NCI-H2227 (cell line): ENCODE data around the gene LRRC4C.

Experiments
- DNase-seq: peaks from one replicate; lab custom pipeline; 2025; ENCODE audit not compliant: unreplicated experiment; lab: John Stamatoyannopoulos, UW

LRRC4C gene

GRCh38 chr11:41333357-41333756 is 126.1 kb downstream of the LRRC4C start:
- no peak for DNase-seq

DNA sequence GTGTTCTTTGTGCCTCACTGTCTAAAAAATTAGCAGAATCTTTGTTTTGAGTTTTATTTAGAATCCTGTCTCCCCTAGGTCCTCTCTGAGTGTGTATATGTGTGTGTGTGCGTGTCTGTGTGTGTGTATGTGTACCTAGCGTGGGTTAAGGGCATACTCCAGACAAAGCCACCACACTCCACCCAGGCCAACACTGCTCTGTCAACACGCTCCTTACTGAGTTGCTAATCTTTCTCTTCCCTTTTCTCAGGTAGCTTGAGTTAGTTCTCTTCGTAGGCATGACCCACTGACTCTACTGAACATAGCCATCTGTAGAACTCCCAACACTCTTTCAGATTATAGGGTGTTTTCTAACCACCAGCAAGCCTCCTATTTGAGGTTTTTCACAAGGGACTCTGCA is 131.1 kb downstream of the LRRC4C start:
- DNase-seq: no peak

DNA sequence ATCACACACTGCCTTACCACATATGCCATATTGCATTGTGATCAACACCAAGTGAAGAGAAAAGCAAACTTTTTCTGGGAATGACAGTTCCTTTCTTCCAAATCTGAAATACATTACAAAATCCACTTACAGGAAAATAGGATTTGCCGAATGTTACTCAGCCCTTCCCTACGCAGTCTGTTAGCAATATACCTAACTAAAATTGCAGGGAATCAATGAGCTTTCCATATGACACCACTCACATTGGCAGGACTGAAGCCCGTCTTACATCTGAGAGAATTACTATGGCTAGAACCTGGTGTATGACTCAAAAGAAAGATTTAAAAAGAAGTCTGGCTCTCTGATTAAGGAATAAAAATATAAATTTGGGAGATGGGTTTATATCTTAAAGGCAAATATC is 136.0 kb downstream of the LRRC4C start:
- no peak for DNase-seq

GRCh38 chr11:41320653-41321052 is 138.8 kb downstream of the LRRC4C start:
- DNase-seq: no peak

DNA sequence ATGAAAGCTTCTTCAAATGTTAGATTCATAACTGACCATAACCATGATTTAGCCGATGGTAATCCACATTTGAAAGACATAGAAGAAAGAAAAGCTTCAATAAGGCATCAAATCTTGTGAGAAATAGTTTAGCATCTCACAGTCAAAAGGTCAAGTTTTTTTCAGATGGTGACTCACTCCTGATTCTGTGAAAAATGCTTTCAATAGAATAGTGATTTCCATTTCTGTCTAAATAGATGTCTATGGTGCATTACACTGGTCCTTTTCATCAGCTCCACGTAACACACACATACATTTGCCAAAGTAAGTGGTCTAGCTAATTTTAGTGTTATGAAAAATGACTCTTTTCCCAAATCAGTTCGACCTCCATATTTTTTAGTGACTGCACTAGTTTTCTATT is 139.2 kb downstream of the LRRC4C start:
- DNase-seq: no peak

DNA sequence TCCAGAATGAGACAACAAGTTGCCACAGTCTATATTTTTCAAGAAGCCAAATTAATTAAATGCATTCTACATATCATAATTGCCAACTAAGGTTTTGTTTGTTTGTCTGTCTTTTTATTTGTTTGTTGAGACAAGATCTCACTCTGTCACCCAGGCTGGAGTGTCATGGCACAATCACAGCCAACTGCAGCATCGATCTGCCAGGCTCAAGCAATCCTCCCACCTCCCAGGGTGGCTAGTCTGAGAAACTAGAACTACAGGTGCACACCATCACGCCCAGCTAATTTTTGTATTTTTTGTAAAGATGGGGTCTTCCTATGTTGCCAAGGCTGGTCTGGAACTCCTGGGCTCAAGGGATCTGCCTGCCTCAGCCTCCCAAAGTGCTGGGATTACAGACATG is 140.0 kb downstream of the LRRC4C start:
- DNase-seq: no peak

- DNase-seq: no peak
Observed at GRCh38 chr11:41316751-41317150, 142.7 kb downstream of the LRRC4C start.

- no peak for DNase-seq
Observed at GRCh38 chr11:41313226-41313625, 146.2 kb downstream of the LRRC4C start.

DNA sequence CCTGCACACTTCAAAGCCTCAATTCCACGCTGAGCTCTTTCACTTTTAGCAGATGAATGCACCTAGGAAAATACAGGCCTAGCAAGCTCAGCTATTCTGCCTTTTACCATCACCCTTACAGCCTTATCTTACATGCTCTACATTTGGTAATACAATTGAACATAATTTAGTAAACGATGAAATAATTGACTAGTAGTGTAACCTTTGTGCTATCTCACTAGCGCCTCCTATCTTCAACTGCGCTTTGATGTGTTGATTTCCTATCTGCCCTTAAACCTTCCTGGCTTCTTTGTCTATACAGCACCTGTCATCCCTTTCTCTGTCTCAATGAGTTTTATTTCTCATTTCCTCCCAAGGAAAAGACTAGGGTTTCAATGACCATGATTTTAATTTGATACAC is 149.7 kb downstream of the LRRC4C start:
- DNase-seq: no peak

GRCh38 chr11:41309111-41309522 is 150.3 kb downstream of the LRRC4C start:
- no peak for DNase-seq

DNA sequence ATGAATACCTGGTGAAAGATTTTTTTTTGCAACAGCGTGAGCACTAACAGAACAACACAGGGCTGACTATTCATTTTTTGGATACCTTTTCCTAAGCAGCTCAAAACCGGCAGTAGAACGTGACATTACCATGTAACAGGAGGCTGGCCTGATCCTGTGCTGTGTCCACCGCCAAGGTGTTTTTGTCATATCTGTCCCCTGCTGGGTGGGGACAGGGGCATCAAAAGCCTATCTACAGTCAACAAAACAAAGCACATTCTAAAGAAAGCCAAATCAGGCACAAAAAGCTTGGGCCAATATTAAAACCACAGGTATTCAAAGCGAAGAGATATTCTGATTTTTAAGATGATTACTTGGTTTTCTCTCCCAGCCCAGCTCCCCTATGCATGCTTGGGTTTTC is 151.2 kb downstream of the LRRC4C start:
- DNase-seq: no peak

GRCh38 chr11:41307296-41308080 is 152.0 kb downstream of the LRRC4C start:
- DNase-seq: no peak

DNA sequence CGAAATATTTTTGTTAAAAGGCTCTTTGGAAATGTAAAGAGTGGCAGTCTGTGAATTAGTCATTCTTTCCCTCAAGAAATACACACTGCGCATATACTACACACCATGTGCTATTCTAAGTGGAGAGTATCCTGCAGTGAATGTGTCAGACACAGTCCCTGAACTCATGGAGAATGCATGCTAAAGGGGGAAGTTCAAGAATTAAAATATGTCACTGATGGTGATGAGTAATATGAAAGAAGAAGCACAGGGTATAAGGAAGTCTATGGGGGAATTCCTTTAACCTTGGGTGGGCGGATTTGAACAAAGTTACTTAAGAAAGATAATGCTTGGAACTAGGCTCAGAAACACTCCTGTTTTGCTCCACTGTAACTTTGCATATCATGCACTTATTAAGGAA is 153.0 kb downstream of the LRRC4C start:
- no peak for DNase-seq

GRCh38 chr11:41301023-41301422 is 158.4 kb downstream of the LRRC4C start:
- DNase-seq: no peak

- no peak for DNase-seq
Observed at GRCh38 chr11:41289408-41289807, 170.0 kb downstream of the LRRC4C start.

GRCh38 chr11:41286751-41287150 is 172.7 kb downstream of the LRRC4C start:
- no peak for DNase-seq

DNA sequence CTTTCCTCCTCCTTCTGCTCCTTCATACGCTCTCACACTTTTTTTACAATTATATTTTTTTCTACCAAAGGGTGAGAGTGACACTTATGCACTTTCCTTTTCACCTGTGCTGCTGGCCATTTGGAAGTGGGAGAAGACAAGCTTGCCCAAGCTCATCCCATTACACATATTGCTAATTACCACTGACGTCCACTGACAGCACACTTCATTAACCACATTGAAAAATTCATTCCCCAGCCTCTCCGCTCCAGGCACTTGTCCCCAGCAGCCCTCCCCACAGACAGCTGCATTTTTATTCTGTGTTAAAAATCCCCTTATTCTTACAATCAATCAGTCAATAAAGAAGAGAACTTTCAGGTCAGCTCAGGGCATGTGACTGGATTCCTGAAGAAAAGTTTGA is 175.1 kb downstream of the LRRC4C start:
- DNase-seq: no peak

- DNase-seq: no peak
Observed at GRCh38 chr11:41283191-41283930, 176.1 kb downstream of the LRRC4C start.

DNA sequence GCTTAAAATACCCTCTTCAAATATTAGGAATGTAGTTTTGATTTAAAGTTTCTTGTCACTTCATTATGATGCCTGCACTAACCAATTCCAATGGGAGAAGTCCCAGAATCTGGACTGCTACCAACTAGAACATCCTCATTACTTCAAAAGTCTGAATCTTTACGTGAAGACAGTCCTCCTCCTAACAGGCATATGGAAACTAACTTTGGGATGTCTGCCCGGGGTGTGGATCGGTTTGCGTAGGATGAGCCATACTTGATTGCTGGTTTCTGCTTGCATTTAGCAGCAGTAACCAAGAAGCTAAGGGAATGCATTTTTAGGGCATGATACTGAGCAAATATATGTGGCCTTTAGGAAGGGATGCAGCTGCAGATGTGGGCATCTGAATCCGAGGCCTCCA is 177.1 kb downstream of the LRRC4C start:
- DNase-seq: no peak

- no peak for DNase-seq
Observed at GRCh38 chr11:41281131-41281742, 178.2 kb downstream of the LRRC4C start.

DNA sequence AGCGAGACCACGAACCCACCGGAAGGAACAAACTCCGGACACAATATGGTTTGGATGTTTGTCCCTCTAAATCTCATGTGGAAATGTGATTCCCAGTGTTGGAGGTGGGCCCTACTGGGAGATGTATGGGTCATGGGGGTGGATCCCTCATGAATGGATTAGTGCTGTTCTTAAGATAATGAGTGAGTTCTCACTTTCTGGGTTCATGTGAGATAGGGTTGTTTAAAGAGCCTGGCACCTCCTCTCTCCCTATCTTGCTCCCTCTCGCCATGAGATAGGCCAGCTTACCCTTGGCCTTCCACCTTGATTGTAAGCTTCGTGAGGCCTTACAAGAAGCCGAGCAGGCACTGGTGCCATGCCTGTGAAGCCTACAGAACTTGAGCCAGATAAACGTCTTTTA is 184.6 kb downstream of the LRRC4C start:
- no peak for DNase-seq

GRCh38 chr11:41273908-41274307 is 185.5 kb downstream of the LRRC4C start:
- DNase-seq: no peak
